Lower leg skin (tissue), 3 donors: ENCODE results near the gene ZNF568.

Source experiments
- POLR2A ChIP-seq, 2 donors: fragments of 450-650 bp; IDR thresholded peaks; one replicate each; pipeline ENCODE4 v1.6.1; 2016 to 2017; ENCODE audit warnings: antibody characterized with exemption in 2 of 2, mild to moderate bottlenecking in 1 of 2, moderate library complexity in 1 of 2
- TF ChIP-seq, protein P1 (sequence below), 3 donors: fragments of 450-650 bp; IDR thresholded peaks; one replicate each; pipeline ENCODE4 v1.5.1; 2016; ENCODE audit warnings: antibody characterized with exemption in 3 of 3, mild to moderate bottlenecking in 3 of 3, moderate library complexity in 2 of 3

GRCh38 chr19:37007587-37008220 lies 91.6 kb downstream of the ZNF568 start:
- TF ChIP-seq, protein P1, sequence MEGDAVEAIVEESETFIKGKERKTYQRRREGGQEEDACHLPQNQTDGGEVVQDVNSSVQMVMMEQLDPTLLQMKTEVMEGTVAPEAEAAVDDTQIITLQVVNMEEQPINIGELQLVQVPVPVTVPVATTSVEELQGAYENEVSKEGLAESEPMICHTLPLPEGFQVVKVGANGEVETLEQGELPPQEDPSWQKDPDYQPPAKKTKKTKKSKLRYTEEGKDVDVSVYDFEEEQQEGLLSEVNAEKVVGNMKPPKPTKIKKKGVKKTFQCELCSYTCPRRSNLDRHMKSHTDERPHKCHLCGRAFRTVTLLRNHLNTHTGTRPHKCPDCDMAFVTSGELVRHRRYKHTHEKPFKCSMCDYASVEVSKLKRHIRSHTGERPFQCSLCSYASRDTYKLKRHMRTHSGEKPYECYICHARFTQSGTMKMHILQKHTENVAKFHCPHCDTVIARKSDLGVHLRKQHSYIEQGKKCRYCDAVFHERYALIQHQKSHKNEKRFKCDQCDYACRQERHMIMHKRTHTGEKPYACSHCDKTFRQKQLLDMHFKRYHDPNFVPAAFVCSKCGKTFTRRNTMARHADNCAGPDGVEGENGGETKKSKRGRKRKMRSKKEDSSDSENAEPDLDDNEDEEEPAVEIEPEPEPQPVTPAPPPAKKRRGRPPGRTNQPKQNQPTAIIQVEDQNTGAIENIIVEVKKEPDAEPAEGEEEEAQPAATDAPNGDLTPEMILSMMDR (IDR thresholded peaks at IDR 0.05): no peak
- no peak for TF ChIP-seq POLR2A (IDR thresholded peaks at IDR 0.05)
